Effector CD8-positive, alpha-beta T cell (primary cell): ENCODE data around the gene POLD3.
"Not testable (repeated sequence)": the region's sequence is repeated elsewhere in the genome, so short reads cannot be mapped to it uniquely, and the experiment has no call there.

ENCODE experiments used
- DNase-seq: peaks from one replicate; lab custom pipeline; 2025; lab: John Stamatoyannopoulos, UW

Gene POLD3

GRCh38 chr11:74638869-74639268 is 46.5 kb downstream of the POLD3 start:
- DNase-seq = no peak

GRCh38 chr11:74639533-74639932 is 47.2 kb downstream of the POLD3 start:
- no peak for DNase-seq

GRCh38 chr11:74641289-74641688 is 48.9 kb downstream of the POLD3 start:
- DNase-seq = no peak

GRCh38 chr11:74641905-74642304 is 49.5 kb downstream of the POLD3 start:
- no peak for DNase-seq

GRCh38 chr11:74642912-74643311 is 50.5 kb downstream of the POLD3 start:
- no peak for DNase-seq

GRCh38 chr11:74644081-74644480 is 51.7 kb downstream of the POLD3 start:
- no peak for DNase-seq

GRCh38 chr11:74646215-74646614 is 53.8 kb downstream of the POLD3 start:
- no peak for DNase-seq

- no peak for DNase-seq
Measured at GRCh38 chr11:74646954-74647353, 54.6 kb downstream of the POLD3 start.

GRCh38 chr11:74647404-74647803 is 55.0 kb downstream of the POLD3 start:
- no peak for DNase-seq

GRCh38 chr11:74647831-74648230 is 55.4 kb downstream of the POLD3 start:
- DNase-seq = no peak

GRCh38 chr11:74648894-74649293 is 56.5 kb downstream of the POLD3 start:
- DNase-seq = no peak

- no peak for DNase-seq
Measured at GRCh38 chr11:74650498-74650897, 58.1 kb downstream of the POLD3 start.

GRCh38 chr11:74654976-74655375 is 62.6 kb downstream of the POLD3 start:
- no peak for DNase-seq

GRCh38 chr11:74659124-74659523 is 66.7 kb downstream of the POLD3 start:
- not testable (repeated sequence) for DNase-seq

- DNase-seq = no peak
Measured at GRCh38 chr11:74662487-74663103, 70.2 kb downstream of the POLD3 start.

GRCh38 chr11:74663315-74663714 is 70.9 kb downstream of the POLD3 start:
- no peak for DNase-seq

- no peak for DNase-seq
Measured at GRCh38 chr11:74669211-74670160, 77.1 kb downstream of the POLD3 start.

GRCh38 chr11:74670171-74670570 is 77.8 kb downstream of the POLD3 start:
- no peak for DNase-seq

GRCh38 chr11:74671520-74672196 is 79.3 kb downstream of the POLD3 start:
- DNase-seq = no peak

- DNase-seq = no peak
Measured at GRCh38 chr11:74672332-74672955, 80.1 kb downstream of the POLD3 start.

- no peak for DNase-seq
Measured at GRCh38 chr11:74672956-74673692, 80.7 kb downstream of the POLD3 start.
